Activated CD4-positive, alpha-beta T cell treated with anti-CD3 and anti-CD28 coated beads, Interleukin-2, Interleukin-6, amounts not matched to agents 100 ng/mL and 50 ng/mL, durations not matched to agents 16 hours and 8 hours (primary cell): ENCODE results near the gene ASB1.

Experiments
- DNase-seq: peaks from one replicate; pipeline ENCODE4 v3.0.0-alpha.2; 2020

Gene ASB1

DNA sequence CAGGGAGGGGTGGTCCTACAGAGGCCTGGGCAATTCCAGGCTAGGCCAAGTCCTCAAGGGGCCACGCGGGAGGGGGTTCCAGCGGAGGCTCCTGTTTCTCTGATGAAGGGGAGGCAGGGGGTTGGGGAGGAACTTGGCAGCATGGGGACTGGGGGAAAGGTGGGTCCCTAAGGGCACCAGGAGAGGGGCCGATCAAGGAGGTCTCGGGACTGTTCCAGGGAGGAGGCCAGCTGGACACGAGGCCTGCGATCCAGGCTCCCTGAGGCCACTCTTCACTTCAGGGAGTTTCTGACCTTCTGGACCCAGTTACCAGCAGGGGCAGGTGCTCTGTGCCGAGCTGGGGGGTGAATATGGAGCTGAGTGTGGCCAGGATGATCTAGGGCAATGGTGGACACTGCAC lies 71.5 kb downstream of the ASB1 start:
- no peak for DNase-seq

DNA sequence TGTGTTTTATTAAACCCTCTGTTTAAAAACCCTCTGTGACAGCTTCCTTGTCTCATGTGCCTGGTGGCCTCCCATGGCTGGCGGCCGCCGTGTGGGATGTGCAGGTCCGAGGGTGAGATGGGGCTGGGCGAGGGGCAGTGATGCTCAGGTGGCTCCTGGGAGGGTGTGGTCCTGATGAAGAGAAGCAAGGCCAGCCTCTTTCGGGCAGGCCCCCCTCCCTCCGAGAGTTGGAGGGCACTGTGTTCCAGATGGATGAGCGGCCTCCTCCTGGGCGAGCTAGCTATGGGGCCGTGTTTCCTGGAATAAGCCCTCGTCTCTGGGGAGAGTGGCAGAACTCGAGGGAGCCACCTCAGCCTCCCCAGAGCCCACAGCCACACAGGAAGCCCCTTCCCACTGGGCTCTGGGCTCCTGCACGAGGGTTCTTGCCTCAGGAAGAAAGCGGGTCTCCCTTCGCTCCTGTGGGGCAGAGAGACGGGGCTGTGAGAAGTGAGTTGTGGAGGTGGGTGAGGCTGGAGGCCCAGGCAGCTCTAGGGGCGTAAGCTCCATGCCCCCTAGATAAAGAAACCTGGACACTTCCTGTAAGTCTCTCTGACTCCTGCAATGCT lies 72.1 kb downstream of the ASB1 start:
- no peak for DNase-seq

DNA sequence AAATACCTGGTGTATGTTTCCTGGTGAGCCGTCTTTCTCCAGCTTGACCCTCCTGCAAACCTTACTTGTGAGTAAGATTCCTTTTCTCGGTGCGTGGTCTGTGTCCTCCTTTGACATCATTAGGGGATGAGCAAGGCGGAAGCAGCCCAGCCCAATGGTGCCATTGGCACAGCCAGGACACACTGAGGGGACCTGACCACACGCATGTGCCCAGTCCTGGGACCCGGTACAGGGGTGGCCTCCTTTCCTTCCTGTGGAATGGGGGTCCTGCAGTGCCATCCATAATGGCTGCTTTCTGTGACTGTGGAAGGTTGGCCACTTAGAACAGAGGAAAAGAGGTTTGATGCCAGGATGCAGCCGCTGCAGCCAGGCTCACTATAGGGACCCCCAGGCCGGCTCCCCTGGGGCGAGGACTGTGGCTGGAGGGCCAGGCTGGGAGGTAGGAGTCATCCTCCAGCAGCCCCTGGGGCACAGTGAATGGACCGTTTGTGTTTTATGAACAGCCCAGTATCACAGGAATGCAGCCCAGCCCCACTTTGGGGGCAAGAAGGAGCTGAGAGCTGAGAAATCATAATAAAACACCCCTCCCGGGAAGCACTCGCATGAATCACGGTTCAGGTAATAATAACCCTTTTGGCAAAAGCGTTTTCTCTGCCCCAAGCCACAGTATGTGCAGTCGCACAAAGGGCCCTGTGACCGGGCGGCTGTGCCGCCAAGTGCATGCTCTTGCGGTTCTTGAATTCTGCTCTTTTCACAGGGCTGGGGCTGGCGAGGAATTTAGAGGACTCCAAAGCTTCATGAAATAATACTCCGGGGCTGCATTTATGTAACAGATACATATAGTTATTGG lies 73.2 kb downstream of the ASB1 start:
- no peak for DNase-seq

DNA sequence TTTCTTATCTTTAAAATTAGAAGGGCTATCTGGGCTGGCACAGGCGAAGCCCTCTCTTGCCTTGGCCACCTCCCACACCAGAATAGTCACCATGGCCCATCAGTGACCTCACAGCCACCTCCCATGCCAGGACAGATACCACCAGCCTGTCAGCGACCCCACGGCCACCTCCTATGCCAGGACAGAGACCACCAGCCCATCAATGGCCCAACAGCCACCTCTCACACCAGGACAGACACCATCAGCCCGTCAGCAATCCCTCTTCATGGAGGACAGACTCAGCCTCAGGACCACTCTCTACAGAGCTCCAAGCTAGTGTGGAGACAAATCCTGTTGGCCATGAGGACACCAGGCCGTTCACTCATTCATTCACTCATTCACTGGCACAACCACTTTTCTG lies 74.6 kb downstream of the ASB1 start:
- DNase-seq: no peak
